Duodenal mucosa (tissue), 2 donors: ENCODE data around the gene DNM2.
"Not testable (repeated sequence)": the region's sequence is repeated elsewhere in the genome, so short reads cannot be mapped to it uniquely, and the experiment has no call there.

Source experiments
- H3K27ac ChIP-seq: one replicate; pipeline ENCODE4 v1.7.0; 2013; ENCODE audit warnings: low read depth, low read length
- H3K27me3 ChIP-seq, 2 donors: one replicate each; pipeline ENCODE4 v1.7.0; 2013; ENCODE audit warnings: low read length in 2 of 2, control low read depth in 1 of 2; ENCODE audit not compliant: insufficient read depth in 2 of 2, control insufficient read depth in 1 of 2
- H3K36me3 ChIP-seq, 2 donors: one replicate each; pipeline ENCODE4 v1.7.0; 2013; ENCODE audit warnings: low read length in 2 of 2, control low read depth in 1 of 2; ENCODE audit not compliant: insufficient read depth in 2 of 2, control insufficient read depth in 1 of 2
- H3K4me1 ChIP-seq, 2 donors: one replicate each; pipeline ENCODE4 v1.7.0; 2013; ENCODE audit warnings: low read length in 2 of 2, control low read depth in 1 of 2; ENCODE audit not compliant: insufficient read depth in 2 of 2, control insufficient read depth in 1 of 2
- H3K4me3 ChIP-seq, 2 donors: one replicate each; pipeline ENCODE4 v1.7.0; 2013; ENCODE audit warnings: low read length in 2 of 2, low read depth in 1 of 2
- H3K9ac ChIP-seq, 2 donors: one replicate each; pipeline ENCODE4 v1.7.0; 2013; ENCODE audit warnings: low read length in 2 of 2, low read depth in 1 of 2
- H3K9me3 ChIP-seq, 2 donors: one replicate each; pipeline ENCODE4 v1.7.0; 2013; ENCODE audit warnings: low read length in 2 of 2, control low read depth in 1 of 2; ENCODE audit not compliant: control insufficient read depth in 1 of 2

Gene DNM2

GRCh38 chr19:10842788-10843187 is 124.9 kb downstream of the DNM2 start:
- Histone ChIP-seq H3K4me1 (no peaks in the 10 kb centered on the region), H3K27ac (no peak overlapping the region), H3K4me3 (no peak overlapping the region), H3K36me3 (no peaks in the 10 kb centered on the region), H3K27me3 (no peaks in the 10 kb centered on the region), H3K9me3 (no peaks in the 10 kb centered on the region), H3K9ac (no peak overlapping the region)

GRCh38 chr19:10846500-10847202 is 128.8 kb downstream of the DNM2 start:
- Histone ChIP-seq H3K36me3 (no peaks in the 10 kb centered on the region), H3K27me3 (no peaks in the 10 kb centered on the region), H3K9me3 (no peaks in the 10 kb centered on the region), H3K4me3 (no peak overlapping the region), H3K4me1 (no peaks in the 10 kb centered on the region), H3K27ac (no peak overlapping the region), H3K9ac (no peak overlapping the region)

- Histone ChIP-seq H3K27me3 (no peaks in the 10 kb centered on the region), H3K4me1 (no peaks in the 10 kb centered on the region), H3K27ac (no peak within 1 kb of the TSS), H3K9me3 (no peaks in the 10 kb centered on the region), H3K36me3 (no peaks in the 10 kb centered on the region), H3K9ac (no peak within 1 kb of the TSS), H3K4me3 (no peak within 1 kb of the TSS)
Observed at GRCh38 chr19:10848230-10848856, 130.5 kb downstream of the DNM2 start, which contains the start of gene C19orf38. Gene C19orf38 (plus strand): TSS chr19:10848415. CDS start chr19:10848509, 94 bp downstream.

- H3K9ac ChIP-seq: no peak overlapping the region
- no peaks in the 10 kb centered on the region for H3K9me3 ChIP-seq
- H3K27ac ChIP-seq: no peak overlapping the region
- no peaks in the 10 kb centered on the region for H3K4me1 ChIP-seq
- no peak overlapping the region for H3K4me3 ChIP-seq
- H3K27me3 ChIP-seq: no peaks in the 10 kb centered on the region
- H3K36me3 ChIP-seq: no peaks in the 10 kb centered on the region
Observed at GRCh38 chr19:10850631-10851030, 132.8 kb downstream of the DNM2 start.

GRCh38 chr19:10852098-10852800 is 134.4 kb downstream of the DNM2 start:
- H3K4me1 ChIP-seq: no peaks in the 10 kb centered on the region
- no peaks in the 10 kb centered on the region for H3K27me3 ChIP-seq
- no peak overlapping the region for H3K27ac ChIP-seq
- H3K4me3 ChIP-seq: no peak overlapping the region
- no peak overlapping the region for H3K9ac ChIP-seq
- H3K36me3 ChIP-seq: no peaks in the 10 kb centered on the region
- H3K9me3 ChIP-seq: no peaks in the 10 kb centered on the region

GRCh38 chr19:10852941-10853340 is 135.1 kb downstream of the DNM2 start:
- Histone ChIP-seq H3K36me3 (no peaks in the 10 kb centered on the region), H3K9me3 (no peaks in the 10 kb centered on the region), H3K27me3 (no peaks in the 10 kb centered on the region)

GRCh38 chr19:10854350-10855089 is 136.6 kb downstream of the DNM2 start:
- no peaks in the 10 kb centered on the region for H3K9me3 ChIP-seq
- H3K36me3 ChIP-seq: no peaks in the 10 kb centered on the region
- no peaks in the 10 kb centered on the region for H3K27me3 ChIP-seq
- H3K9ac ChIP-seq: no peak overlapping the region
- no peak overlapping the region for H3K4me3 ChIP-seq
- no peak overlapping the region for H3K27ac ChIP-seq
- no peaks in the 10 kb centered on the region for H3K4me1 ChIP-seq

More at GRCh38 chr19:10852941-10853340, 135.1 kb downstream of the DNM2 start:
- Histone ChIP-seq H3K27ac (no peak overlapping the region), H3K4me3 (no peak overlapping the region), H3K9ac (no peak overlapping the region), H3K4me1 (no peaks in the 10 kb centered on the region)

GRCh38 chr19:10855879-10856522 is 138.1 kb downstream of the DNM2 start:
- Histone ChIP-seq H3K27ac (no peak overlapping the region), H3K9me3 (no peaks in the 10 kb centered on the region), H3K27me3 (no peaks in the 10 kb centered on the region), H3K9ac (no peak overlapping the region), H3K4me3 (no peak overlapping the region), H3K4me1 (no peaks in the 10 kb centered on the region), H3K36me3 (no peaks in the 10 kb centered on the region)

GRCh38 chr19:10856899-10857298 is 139.0 kb downstream of the DNM2 start:
- not testable (repeated sequence) for H3K9ac ChIP-seq, H3K27me3 ChIP-seq, H3K4me3 ChIP-seq, H3K36me3 ChIP-seq, H3K4me1 ChIP-seq, H3K9me3 ChIP-seq, H3K27ac ChIP-seq
